Fibroblast of lung (primary cell): ENCODE data around the gene DNAH10.

ENCODE experiments used
- CTCF ChIP-seq, 2 donors: IDR thresholded peaks in 1 of 2; conservative IDR thresholded peaks in 1 of 2; 1 replicate in 1 of 2; 2 replicates in 1 of 2; pipeline ENCODE4 v1.5.1; 2011 to 2012; ENCODE audit warnings: low read length in 2 of 2, control low read depth in 1 of 2, inconsistent platforms in 1 of 2, low read depth in 1 of 2, mild to moderate bottlenecking in 1 of 2
- EZH2 ChIP-seq: IDR thresholded peaks from 2 replicates; pipeline ENCODE4 v1.5.1; 2012; ENCODE audit warnings: low read length, control low read depth, mild to moderate bottlenecking; ENCODE audit errors: missing control alignments

DNA sequence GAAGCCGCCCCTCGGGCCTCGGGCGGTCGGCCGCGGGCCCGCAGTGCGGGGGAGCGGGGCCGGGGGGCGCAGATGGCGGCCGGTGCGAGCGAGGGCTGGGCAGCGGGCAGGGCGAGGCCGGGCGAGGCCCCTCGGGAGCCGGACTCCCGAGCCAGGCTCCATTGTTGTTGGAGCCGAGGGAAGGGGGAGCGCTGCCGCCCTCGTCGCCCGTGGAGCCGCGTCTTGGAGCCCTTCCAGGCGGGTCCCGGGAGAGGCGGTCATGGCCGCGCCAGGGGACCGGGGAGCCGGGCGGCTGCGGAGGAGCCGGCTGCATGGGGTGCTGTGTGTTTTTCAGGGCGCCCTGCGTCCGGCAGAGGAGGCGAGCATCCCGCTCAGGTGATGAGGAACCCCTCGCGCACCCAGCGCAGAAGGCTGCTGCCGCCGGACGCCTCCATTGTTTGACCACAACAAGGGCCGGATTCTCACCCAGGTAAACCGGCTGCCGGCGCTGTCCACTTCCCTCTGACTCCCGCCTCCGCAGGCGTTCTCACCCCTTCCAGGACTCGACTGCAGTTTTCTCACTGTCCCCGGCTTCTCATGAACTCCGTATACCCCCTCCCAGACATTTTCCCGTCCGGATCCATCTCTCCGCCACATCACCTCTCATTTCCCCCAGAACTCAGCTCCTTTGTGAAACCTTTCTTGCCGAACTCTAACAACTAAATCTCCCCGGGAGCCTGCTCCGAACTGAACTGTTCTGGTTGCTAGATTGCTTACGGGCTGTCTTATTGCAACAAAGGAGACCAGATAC is 211.6 kb downstream of the DNAH10 start:
- TF ChIP-seq CTCF (conservative IDR thresholded peaks at IDR 0.05 in 1 of 2, IDR thresholded peaks at IDR 0.05 in 1 of 2; ENCODE audit: low read depth in 1 of 2, low read length in 2 of 2) (no peak), EZH2 (no peak)
